Coronary artery (tissue), 2 donors: ENCODE results near the gene MTCL3.
A peak's percentile ranks its signal among the peaks of the same experiment; 100 is the strongest.

ENCODE experiments used
- DNase-seq: peaks from one replicate; pipeline ENCODE4 v3.0.0-alpha.2; 2017; ENCODE audit warnings: low spot score
- H3K27ac ChIP-seq, 2 donors: fragments of 200-600 bp; sonication (generic); one replicate each; pipeline ENCODE4 v1.5.1; 2016 to 2019
- H3K4me3 ChIP-seq: fragments of 200-600 bp; sonication (generic); 2 replicates; pipeline ENCODE4 v1.5.1; 2016; ENCODE audit warnings: mild to moderate bottlenecking, moderate library complexity
- TF ChIP-seq, protein P1 (sequence below): fragments of 200-600 bp; sonication (generic); IDR thresholded peaks from one replicate; pipeline ENCODE4 v1.5.1; 2019; ENCODE audit warnings: antibody characterized with exemption

MTCL3 gene

GRCh38 chr6:127518710-127519468 lies at the start of gene MTCL3:
Gene MTCL3 (minus strand): TSS chr6:127519335.
- peak within 1 kb of the TSS; percentile 17 for H3K4me3 ChIP-seq
- TF ChIP-seq, protein P1, sequence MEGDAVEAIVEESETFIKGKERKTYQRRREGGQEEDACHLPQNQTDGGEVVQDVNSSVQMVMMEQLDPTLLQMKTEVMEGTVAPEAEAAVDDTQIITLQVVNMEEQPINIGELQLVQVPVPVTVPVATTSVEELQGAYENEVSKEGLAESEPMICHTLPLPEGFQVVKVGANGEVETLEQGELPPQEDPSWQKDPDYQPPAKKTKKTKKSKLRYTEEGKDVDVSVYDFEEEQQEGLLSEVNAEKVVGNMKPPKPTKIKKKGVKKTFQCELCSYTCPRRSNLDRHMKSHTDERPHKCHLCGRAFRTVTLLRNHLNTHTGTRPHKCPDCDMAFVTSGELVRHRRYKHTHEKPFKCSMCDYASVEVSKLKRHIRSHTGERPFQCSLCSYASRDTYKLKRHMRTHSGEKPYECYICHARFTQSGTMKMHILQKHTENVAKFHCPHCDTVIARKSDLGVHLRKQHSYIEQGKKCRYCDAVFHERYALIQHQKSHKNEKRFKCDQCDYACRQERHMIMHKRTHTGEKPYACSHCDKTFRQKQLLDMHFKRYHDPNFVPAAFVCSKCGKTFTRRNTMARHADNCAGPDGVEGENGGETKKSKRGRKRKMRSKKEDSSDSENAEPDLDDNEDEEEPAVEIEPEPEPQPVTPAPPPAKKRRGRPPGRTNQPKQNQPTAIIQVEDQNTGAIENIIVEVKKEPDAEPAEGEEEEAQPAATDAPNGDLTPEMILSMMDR: no peak
- no peak for DNase-seq
- H3K27ac ChIP-seq: no peak within 1 kb of the TSS

DNA sequence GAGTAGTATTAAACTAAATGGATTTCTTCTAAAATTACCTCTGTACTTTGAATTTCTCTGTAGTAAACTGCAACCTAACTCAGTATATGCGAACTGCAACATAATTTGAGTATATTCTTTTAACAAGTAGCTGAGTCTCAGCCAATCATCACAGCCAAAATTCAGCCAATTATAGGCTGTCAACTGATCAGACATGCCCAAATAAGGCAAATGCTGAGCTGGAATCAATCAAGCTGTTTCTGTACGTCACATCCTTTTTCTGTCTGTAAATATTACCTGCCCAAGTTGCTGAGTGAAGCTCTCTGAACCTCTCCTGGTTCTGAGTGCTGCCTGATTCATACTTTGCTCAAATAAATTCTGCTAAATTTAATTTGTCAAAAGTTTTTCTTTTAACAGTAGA lies 48.3 kb upstream of the MTCL3 start:
- Histone ChIP-seq H3K27ac (no peak overlapping the region), H3K4me3 (no peak overlapping the region)
- DNase-seq: no peak
- TF ChIP-seq, protein P1: no peak

DNA sequence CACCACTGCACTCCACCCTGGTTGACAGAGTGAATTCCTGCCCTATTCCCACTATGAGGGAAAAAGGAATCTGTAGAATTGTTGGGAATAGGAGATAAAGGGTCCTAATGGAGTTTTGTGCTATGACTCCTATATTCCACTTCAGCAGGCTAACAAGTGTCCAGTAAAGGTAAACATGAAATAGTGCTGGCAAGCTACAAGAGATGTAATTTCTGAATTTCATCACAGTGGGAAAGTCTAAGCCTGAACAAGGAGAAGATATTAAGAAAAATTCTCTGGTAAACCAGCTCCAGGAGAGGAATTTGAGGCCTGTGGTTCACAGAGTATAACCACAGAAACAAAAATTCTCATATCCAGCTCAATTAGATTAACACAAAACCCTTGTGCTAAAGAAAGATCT lies 47.5 kb upstream of the MTCL3 start:
- Histone ChIP-seq H3K27ac (no peak overlapping the region), H3K4me3 (no peak overlapping the region)
- TF ChIP-seq, protein P1: no peak
- DNase-seq: no peak

DNA sequence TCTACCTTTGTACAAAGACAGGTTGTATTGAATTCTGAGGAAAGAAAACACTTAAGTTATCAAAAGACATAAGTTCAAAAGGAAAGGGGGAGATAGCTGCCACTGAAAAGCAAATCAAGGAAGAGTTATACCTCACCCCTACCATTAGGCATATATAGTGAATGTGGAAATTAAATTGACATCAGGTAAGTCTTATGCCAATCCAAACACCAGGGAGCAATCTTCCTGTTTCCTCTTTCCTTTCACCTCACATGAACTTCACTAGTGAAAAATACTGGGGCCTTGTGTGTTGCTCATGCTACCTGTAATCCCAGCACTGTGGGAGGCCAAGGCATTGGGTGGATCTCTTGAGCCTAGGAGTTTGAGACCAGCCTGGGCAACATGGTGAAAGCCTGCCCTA lies 47.0 kb upstream of the MTCL3 start:
- no peak overlapping the region for H3K27ac ChIP-seq
- no peak overlapping the region for H3K4me3 ChIP-seq
- TF ChIP-seq, protein P1: no peak
- no peak for DNase-seq

DNA sequence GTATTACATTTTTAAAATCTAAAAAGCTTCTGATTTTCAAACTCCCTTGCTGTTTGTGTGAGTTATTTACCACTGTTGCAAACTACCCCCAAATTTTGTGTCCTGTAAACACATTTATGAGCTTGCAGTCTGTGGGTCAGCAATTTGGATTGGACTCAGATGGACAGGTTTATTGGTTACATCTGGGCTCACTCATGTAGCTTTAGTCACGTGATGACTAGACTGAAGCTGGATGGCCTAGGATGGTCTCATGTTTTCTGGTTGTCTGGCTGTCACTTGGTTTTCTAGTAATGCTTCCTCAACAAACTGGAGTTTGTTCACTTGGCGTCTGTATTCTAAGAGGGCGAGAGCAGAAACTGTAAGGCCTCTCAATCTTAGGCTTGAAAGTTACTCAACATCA lies 45.6 kb upstream of the MTCL3 start:
- no peak for DNase-seq
- TF ChIP-seq, protein P1: no peak
- H3K27ac ChIP-seq: no peak overlapping the region
- H3K4me3 ChIP-seq: no peak overlapping the region

- TF ChIP-seq, protein P1: no peak
- H3K4me3 ChIP-seq: no peak overlapping the region
- DNase-seq: no peak
- no peak overlapping the region for H3K27ac ChIP-seq
Measured at GRCh38 chr6:127561660-127562059, 42.5 kb upstream of the MTCL3 start.

- TF ChIP-seq, protein P1: no peak
- no peak overlapping the region for H3K27ac ChIP-seq
- no peak for DNase-seq
- no peak overlapping the region for H3K4me3 ChIP-seq
Measured at GRCh38 chr6:127554435-127555006, 35.4 kb upstream of the MTCL3 start.
